Left ventricle myocardium superior (tissue), 1 donor: Measurements from ENCODE around the gene CLCA2. TPM values are rescaled to one million over a fixed set of nuclear protein-coding genes. Genes with fewer than 3 reads are reported as not detected.

Experiments
- ATAC-seq: fragments of 200-7000 bp; cut with Tn5 transposase; one replicate; pipeline ENCODE4 v1.9.1; 2020; ENCODE audit warnings: mild to moderate bottlenecking, moderate library complexity
- DNase-seq: peaks from one replicate; pipeline ENCODE4 v3.0.0-alpha.2; 2020
- intact Hi-C: fragments of 100-400 bp; cut with micrococcal nuclease; formaldehyde crosslinking; loops from one replicate; pipeline ENCODE4 v1.11.0; 2022
- total RNA-seq: library from RNA; stranded (reverse); fragmentation: NEBNext Ultra II Directional; extraction: Animal tissue kit (Norgen Biotek cat#: 25700); gene quantifications from one replicate; pipeline ENCODE4 v1.2.1, GENCODE V29; 2021
- donor health status: DM: no; HTN: yes; CAD: no; lungs with severe emphysema.

CLCA2 gene
- total RNA-seq, 1 donor from 2014 or later = not detected

GRCh38 chr1:86423473-86423872 is 498 bp upstream of the CLCA2 start:
- intact Hi-C loops = no loop called here
- DNase-seq (no peak), ATAC-seq (peak; percentile 20)

- no peak for DNase-seq
- no peak for ATAC-seq
- intact Hi-C loops = no loop called here
Measured at GRCh38 chr1:86429122-86429725, 5.3 kb downstream of the CLCA2 start.

- DNase-seq (no peak), ATAC-seq (peak; percentile 100)
- intact Hi-C loops = no loop called here
Measured at GRCh38 chr1:86429835-86430234, 5.9 kb downstream of the CLCA2 start.

- intact Hi-C loops = no loop called here
- DNase-seq (no peak), ATAC-seq (no peak)
Measured at GRCh38 chr1:86430376-86430775, 6.4 kb downstream of the CLCA2 start.

- intact Hi-C loops = no loop called here
- ATAC-seq = no peak
- DNase-seq = no peak
Measured at GRCh38 chr1:86434059-86434458, 10.1 kb downstream of the CLCA2 start.

GRCh38 chr1:86435327-86435726 is 11.4 kb downstream of the CLCA2 start:
- no peak for DNase-seq
- no peak for ATAC-seq
- intact Hi-C loops = no loop called here

GRCh38 chr1:86436041-86436440 is 12.1 kb downstream of the CLCA2 start:
- no peak for ATAC-seq
- intact Hi-C loops = no loop called here
- DNase-seq = no peak

GRCh38 chr1:86441581-86441980 is 17.6 kb downstream of the CLCA2 start:
- DNase-seq (no peak), ATAC-seq (no peak)
- intact Hi-C loops = no loop called here

- no peak for ATAC-seq
- no peak for DNase-seq
- intact Hi-C loops = no loop called here
Measured at GRCh38 chr1:86441997-86442396, 18.0 kb downstream of the CLCA2 start.

GRCh38 chr1:86445919-86446318 is 21.9 kb downstream of the CLCA2 start:
- ATAC-seq (no peak), DNase-seq (no peak)
- intact Hi-C loops = no loop called here

GRCh38 chr1:86447198-86447790 is 23.3 kb downstream of the CLCA2 start:
- DNase-seq (no peak), ATAC-seq (no peak)
- intact Hi-C loops = no loop called here

- DNase-seq (no peak), ATAC-seq (no peak)
- intact Hi-C loops = no loop called here
Measured at GRCh38 chr1:86448670-86449069, 24.7 kb downstream of the CLCA2 start.

GRCh38 chr1:86449103-86449502 is 25.1 kb downstream of the CLCA2 start:
- ATAC-seq (no peak), DNase-seq (no peak)
- intact Hi-C loops = no loop called here

GRCh38 chr1:86450847-86451246 is 26.9 kb downstream of the CLCA2 start:
- ATAC-seq = no peak
- intact Hi-C loops = no loop called here
- DNase-seq = no peak

GRCh38 chr1:86453664-86454063 is 29.7 kb downstream of the CLCA2 start:
- intact Hi-C loops = no loop called here
- no peak for ATAC-seq

GRCh38 chr1:86455073-86455472 is 31.1 kb downstream of the CLCA2 start:
- intact Hi-C loops = no loop called here

More at GRCh38 chr1:86453664-86454063, 29.7 kb downstream of the CLCA2 start:
- DNase-seq = no peak

GRCh38 chr1:86460998-86461397 is 37.0 kb downstream of the CLCA2 start:
- intact Hi-C loops = no loop called here
- no peak for ATAC-seq
- no peak for DNase-seq

More at GRCh38 chr1:86455073-86455472, 31.1 kb downstream of the CLCA2 start:
- no peak for DNase-seq
- ATAC-seq = no peak

- intact Hi-C loops = no loop called here
- no peak for DNase-seq
- no peak for ATAC-seq
Measured at GRCh38 chr1:86461482-86461881, 37.5 kb downstream of the CLCA2 start.

- intact Hi-C loops = no loop called here
- DNase-seq (no peak), ATAC-seq (no peak)
Measured at GRCh38 chr1:86464819-86465218, 40.8 kb downstream of the CLCA2 start.

- ATAC-seq (no peak), DNase-seq (no peak)
- intact Hi-C loops = no loop called here
Measured at GRCh38 chr1:86466109-86466844, 42.3 kb downstream of the CLCA2 start.

- ATAC-seq = no peak
- intact Hi-C loops = no loop called here
- DNase-seq = no peak
Measured at GRCh38 chr1:86466986-86467385, 43.0 kb downstream of the CLCA2 start.
